NCI-H345 treated with DMSO at 0.1 percent for 48 hours (cell line): ENCODE measurements around the gene ARHGAP26.
A peak's percentile ranks its signal among the peaks of the same experiment; 100 is the strongest.
"Not testable (repeated sequence)": the region's sequence is repeated elsewhere in the genome, so short reads cannot be mapped to it uniquely, and the experiment has no call there.

ENCODE experiments used
- DNase-seq: peaks from one replicate; lab custom pipeline; 2025; ENCODE audit not compliant: unreplicated experiment; lab: John Stamatoyannopoulos, UW

ARHGAP26 gene

GRCh38 chr5:143102411-143102810 lies 332.2 kb downstream of the ARHGAP26 start:
- no peak for DNase-seq

- no peak for DNase-seq
Measured at GRCh38 chr5:143105216-143105905, 335.2 kb downstream of the ARHGAP26 start.

GRCh38 chr5:143106174-143106573 lies 336.0 kb downstream of the ARHGAP26 start:
- peak; percentile 27 for DNase-seq

- no peak for DNase-seq
Measured at GRCh38 chr5:143108498-143109128, 338.4 kb downstream of the ARHGAP26 start.

- no peak for DNase-seq
Measured at GRCh38 chr5:143110591-143110990, 340.4 kb downstream of the ARHGAP26 start.

- no peak for DNase-seq
Measured at GRCh38 chr5:143111799-143112198, 341.6 kb downstream of the ARHGAP26 start.

- no peak for DNase-seq
Measured at GRCh38 chr5:143113461-143113860, 343.3 kb downstream of the ARHGAP26 start.

- DNase-seq: no peak
Measured at GRCh38 chr5:143114481-143114880, 344.3 kb downstream of the ARHGAP26 start.

- DNase-seq: no peak
Measured at GRCh38 chr5:143115381-143115780, 345.2 kb downstream of the ARHGAP26 start.

GRCh38 chr5:143116814-143117213 lies 346.6 kb downstream of the ARHGAP26 start:
- no peak for DNase-seq

GRCh38 chr5:143117821-143118220 lies 347.6 kb downstream of the ARHGAP26 start:
- DNase-seq: no peak

- DNase-seq: no peak
Measured at GRCh38 chr5:143118222-143118621, 348.0 kb downstream of the ARHGAP26 start.

GRCh38 chr5:143118818-143119217 lies 348.6 kb downstream of the ARHGAP26 start:
- DNase-seq: not testable (repeated sequence)

- no peak for DNase-seq
Measured at GRCh38 chr5:143119291-143119769, 349.2 kb downstream of the ARHGAP26 start.

GRCh38 chr5:143119881-143120341 lies 349.7 kb downstream of the ARHGAP26 start:
- DNase-seq: no peak

GRCh38 chr5:143120460-143121134 lies 350.4 kb downstream of the ARHGAP26 start:
- no peak for DNase-seq

GRCh38 chr5:143121135-143121475 lies 350.9 kb downstream of the ARHGAP26 start:
- no peak for DNase-seq

GRCh38 chr5:143124593-143124992 lies 354.4 kb downstream of the ARHGAP26 start:
- DNase-seq: no peak

- no peak for DNase-seq
Measured at GRCh38 chr5:143126174-143127019, 356.2 kb downstream of the ARHGAP26 start.

GRCh38 chr5:143128412-143129071 lies 358.4 kb downstream of the ARHGAP26 start:
- no peak for DNase-seq

- DNase-seq: no peak
Measured at GRCh38 chr5:143129203-143129602, 359.0 kb downstream of the ARHGAP26 start.
